A549 (cell line): ENCODE data around the gene SHROOM2. TPM values are rescaled to one million over a fixed set of nuclear protein-coding genes. Genes with fewer than 3 reads are reported as not detected.
A peak's percentile ranks its signal among the peaks of the same experiment; 100 is the strongest.

Source experiments
- ATAC-seq, 2 experiments: fragments of 200-7000 bp in 1 of 2; fragments of >200 bp in 1 of 2; cut with Nextera tagmentation in 1 of 2; cut with Tn5 transposase in 1 of 2; 3 replicates each; pipeline versions ENCODE4 v1.8.0 to v1.9.1; 2018 to 2020; ENCODE audit warnings: mild to moderate bottlenecking in 1 of 2, moderate library complexity in 1 of 2
- CTCF ChIA-PET: fragments of 300-600 bp; sonication (Branson Sonifier 250); formaldehyde crosslinking; extraction: SDS; loops from one replicate; lab custom pipeline; 2021; ENCODE audit warnings: antibody characterized with exemption, inconsistent platforms; lab: Yijun Ruan, JAX
- POLR2A ChIA-PET: fragments of 350-600 bp; formaldehyde crosslinking; extraction: SDS; loops from one replicate; lab custom pipeline; 2021; ENCODE audit warnings: antibody characterized with exemption, inconsistent platforms; lab: Yijun Ruan, JAX
- DNase-seq, 2 experiments: peaks; one replicate each; pipeline versions ENCODE4 v3.0.0 to v3.0.0-alpha.2; 2011 to 2016; ENCODE audit warnings: low read depth in 1 of 2, low spot score in 1 of 2
- FAIRE-seq: peaks from 2 replicates; lab custom pipeline; 2011; peaks lifted over from hg19 to GRCh38; lab: Jason Lieb, UNC
- H3K27ac ChIP-seq, 2 experiments: fragments of >200 bp; sonication (Bioruptor Twin); formaldehyde crosslinking; 3 replicates each; pipeline ENCODE4 v1.5.1; 2016 to 2017
- H3K4me1 ChIP-seq: fragments of >200 bp; sonication (Bioruptor Twin); formaldehyde crosslinking; 3 replicates; pipeline ENCODE4 v1.6.1; 2016
- H3K4me2 ChIP-seq: fragments of >200 bp; sonication (Bioruptor Twin); formaldehyde crosslinking; 3 replicates; pipeline ENCODE4 v1.6.1; 2016
- H3K4me3 ChIP-seq: fragments of >200 bp; sonication (Bioruptor Twin); formaldehyde crosslinking; 3 replicates; pipeline ENCODE4 v1.5.1; 2016
- H3K9me3 ChIP-seq: fragments of >200 bp; sonication (Bioruptor Twin); formaldehyde crosslinking; 3 replicates; pipeline ENCODE4 v1.6.1; 2016
- CBX8 ChIP-seq: fragments of 200-600 bp; sonication (generic); IDR thresholded peaks from 2 replicates; pipeline ENCODE4 v1.6.1; 2016
- EHF ChIP-seq: fragments of 250-450 bp; sonication (Bioruptor Pico); IDR thresholded peaks from 2 replicates; pipeline ENCODE4 v1.5.0; 2020; ENCODE audit warnings: mild to moderate bottlenecking
- EHMT2 ChIP-seq: fragments of 200-600 bp; sonication (generic); IDR thresholded peaks from 2 replicates; pipeline ENCODE4 v1.6.1; 2016; ENCODE audit warnings: antibody characterized with exemption, low read depth, mild to moderate bottlenecking, moderate library complexity
- ELK1 ChIP-seq: fragments of 150-350 bp; IDR thresholded peaks from 2 replicates; pipeline ENCODE4 v1.6.1; 2014; ENCODE audit warnings: low read depth, mild to moderate bottlenecking, low read length
- GATA3 ChIP-seq: IDR thresholded peaks from 2 replicates; pipeline ENCODE4 v1.6.1; 2012; ENCODE audit warnings: borderline replicate concordance
- MAFK ChIP-seq: fragments of 450-650 bp; IDR thresholded peaks from 2 replicates; pipeline ENCODE4 v1.6.1; 2014; ENCODE audit not compliant: partially characterized antibody
- NFE2L2 ChIP-seq: fragments of 150-350 bp; conservative IDR thresholded peaks from 2 replicates; pipeline ENCODE4 v1.6.1; 2014; ENCODE audit warnings: low read length
- NR3C1 ChIP-seq: fragments of >200 bp; sonication (Bioruptor Twin); formaldehyde crosslinking; IDR thresholded peaks from 3 replicates; pipeline ENCODE4 v1.6.1; 2017
- PBX3 ChIP-seq: IDR thresholded peaks from 2 replicates; pipeline ENCODE4 v1.6.1; 2012
- PHF8 ChIP-seq: fragments of 200-600 bp; sonication (generic); IDR thresholded peaks from 2 replicates; pipeline ENCODE4 v1.6.1; 2016; ENCODE audit warnings: low read depth, mild to moderate bottlenecking, antibody characterized with exemption, moderate library complexity, borderline replicate concordance
- POLR2A ChIP-seq: IDR thresholded peaks from 2 replicates; pipeline ENCODE4 v1.6.1; 2012; ENCODE audit warnings: mild to moderate bottlenecking, low read length
- POLR2AphosphoS2 ChIP-seq: conservative IDR thresholded peaks from 2 replicates; pipeline ENCODE4 v1.6.1; 2012; ENCODE audit warnings: low read length, improper control_type of control experiment, inconsistent platforms
- RCOR1 ChIP-seq: fragments of 150-350 bp; IDR thresholded peaks from 2 replicates; pipeline ENCODE4 v1.6.1; 2014; ENCODE audit warnings: antibody characterized with exemption, low read length, low read depth
- RFX5 ChIP-seq: fragments of 450-650 bp; IDR thresholded peaks from 2 replicates; pipeline ENCODE4 v1.7.1; 2014; ENCODE audit warnings: antibody characterized with exemption, mild to moderate bottlenecking, moderate library complexity
- TP53 ChIP-seq: fragments of 250-450 bp; sonication (Bioruptor Pico); IDR thresholded peaks from 2 replicates; pipeline ENCODE4 v1.5.0; 2021; ENCODE audit warnings: mild to moderate bottlenecking, moderate library complexity
- ZNF302 ChIP-seq: fragments of 250-450 bp; sonication (Bioruptor Pico); IDR thresholded peaks from 2 replicates; pipeline ENCODE4 v1.9.0; 2021; ENCODE audit warnings: inconsistent platforms, mild to moderate bottlenecking, moderate library complexity
- whole genome bisulfite sequencing: methylation state at CpG from one replicate; pipeline ENCODE4 v1.1.6; 2017; ENCODE audit errors: missing lambda C conversion rate; 5-methylcytosine and 5-hydroxymethylcytosine counted together
- polyA plus RNA-seq, 4 experiments: library from polyadenylated mRNA; depleted of rRNA in 3 of 4; stranded (reverse); fragments of >200 nt; fragmentation: RNase III in 1 of 4; extraction: RNeasy Plus Mini Kit Qiagen cat#74134 plus additional on column Dnase treatment in 1 of 4; gene quantifications; 2 replicates in 3 of 4; 3 replicates in 1 of 4; pipeline ENCODE4 v1.2.3, GENCODE V29; 2011 to 2017

The SHROOM2 gene
- polyA plus RNA-seq, 2 of the 4 experiments (the other 2 are of a cell fraction): 0.12 to 0.27 TPM

GRCh38 chrX:9938516-9938915, 152.3 kb downstream of the SHROOM2 start:
- Histone ChIP-seq H3K4me2 (no peak overlapping the region), H3K4me1 (no peaks in the 10 kb centered on the region), H3K27ac (no peak overlapping the region), H3K9me3 (no peaks in the 10 kb centered on the region), H3K4me3 (no peak overlapping the region)
- no peak for DNase-seq
- no peak for ATAC-seq
- WGBS: 42% methylated on average over 7 of the region's 7 CpGs
- no peak for TF ChIP-seq NFE2L2
- TF ChIP-seq RCOR1: no peak
- no peak for TF ChIP-seq POLR2A
- TF ChIP-seq ELK1: no peak
- TF ChIP-seq TP53: no peak
- no peak for TF ChIP-seq CBX8
- no peak for TF ChIP-seq EHMT2
- TF ChIP-seq NR3C1: no peak
- ChIA-PET CTCF (no interaction called here), POLR2A (no interaction called here)
- FAIRE-seq: no peak

- no peaks in the 10 kb centered on the region for H3K9me3 ChIP-seq
- ChIA-PET CTCF (no interaction called here), POLR2A (no interaction called here)
- TF ChIP-seq MAFK: peak; percentile 30
- TF ChIP-seq PBX3: no peak
- no peak overlapping the region for H3K4me3 ChIP-seq
- peak in 1 of 2 experiments; percentile 6 for DNase-seq
- no peak overlapping the region for H3K27ac ChIP-seq
- WGBS: 86% methylated on average over 14 of the region's 14 CpGs
- no peaks in the 10 kb centered on the region for H3K4me1 ChIP-seq
- no peak for FAIRE-seq
- no peak for ATAC-seq
- no peak overlapping the region for H3K4me2 ChIP-seq
Observed at GRCh38 chrX:9940421-9940820, 154.2 kb downstream of the SHROOM2 start.

- 73% methylated on average over 6 of the region's 6 CpGs for WGBS
- ATAC-seq: no peak
- no peak overlapping the region for H3K27ac ChIP-seq
- CTCF ChIA-PET: no interaction called here
- TF ChIP-seq ZNF302: no peak
- no peak for TF ChIP-seq RCOR1
- TF ChIP-seq, all 56 proteins: peak for 0
- H3K9me3 ChIP-seq: no peaks in the 10 kb centered on the region
- no peak overlapping the region for H3K4me3 ChIP-seq
- FAIRE-seq (no peak), DNase-seq (no peak)
- no peaks in the 10 kb centered on the region for H3K4me1 ChIP-seq
- POLR2A ChIA-PET: no interaction called here
- no peak overlapping the region for H3K4me2 ChIP-seq
Observed at GRCh38 chrX:9942086-9942485, 155.9 kb downstream of the SHROOM2 start.

- TF ChIP-seq CBX8: no peak
- TF ChIP-seq PBX3: no peak
- no peak for TF ChIP-seq PHF8
- TF ChIP-seq GATA3: no peak
- no peak for TF ChIP-seq EHF (CRISPR knock-in tag)
- TF ChIP-seq EHMT2: no peak
- TF ChIP-seq POLR2AphosphoS2: no peak
- no peak for TF ChIP-seq RFX5
- no peak for TF ChIP-seq POLR2A
- no peaks in the 10 kb centered on the region for H3K4me1 ChIP-seq
- no peak for ATAC-seq
- no peak for FAIRE-seq
- CTCF ChIA-PET: no interaction called here
- H3K9me3 ChIP-seq: no peaks in the 10 kb centered on the region
- WGBS: 86% methylated on average over 5 of the region's 5 CpGs
- no peak overlapping the region for H3K27ac ChIP-seq
- no peak overlapping the region for H3K4me3 ChIP-seq
- no peak overlapping the region for H3K4me2 ChIP-seq
- no peak for DNase-seq
- POLR2A ChIA-PET: no interaction called here
Observed at GRCh38 chrX:9943420-9943819, 157.2 kb downstream of the SHROOM2 start.
